GM12878 (cell line): Measurements from ENCODE around the gene CHAT. TPM values are rescaled to one million over a fixed set of nuclear protein-coding genes. Genes with fewer than 3 reads are reported as not detected.

Experiments
- ATAC-seq: fragments of 200-7000 bp; cut with Tn5 transposase; 3 replicates; pipeline ENCODE4 v1.9.1; 2020; ENCODE audit warnings: mild to moderate bottlenecking, moderate library complexity
- BruUV-seq: library from RNA; stranded (reverse); fragments of 400-500 nt; replicated peaks from 2 replicates; lab custom pipeline; 2021; lab: Mats Ljungman, UMichigan
- CTCF ChIA-PET: fragments of 300-600 bp; sonication (Branson Sonifier 250); formaldehyde crosslinking; extraction: SDS; loops from one replicate; lab custom pipeline; 2021; ENCODE audit warnings: inconsistent platforms; lab: Yijun Ruan, JAX
- POLR2A ChIA-PET: fragments of 350-600 bp; formaldehyde crosslinking; extraction: SDS; loops from one replicate; lab custom pipeline; 2021; ENCODE audit warnings: inconsistent platforms; lab: Charles Lee
- RAD21 ChIA-PET: fragments of 300-600 bp; sonication (Branson Sonifier 250); formaldehyde crosslinking; loops from one replicate; lab custom pipeline; 2023; ENCODE audit warnings: antibody characterized with exemption; ENCODE audit not compliant: unreplicated experiment; lab: Charles Lee
- SMC1A ChIA-PET: fragments of 300-600 bp; sonication (Branson Sonifier 250); formaldehyde crosslinking; loops from one replicate; lab custom pipeline; 2023; ENCODE audit not compliant: unreplicated experiment, uncharacterized antibody; lab: Charles Lee
- DNase-seq: peaks from one replicate; pipeline ENCODE4 v3.0.0-alpha.2; 2011; ENCODE audit warnings: low read depth, low spot score
- FAIRE-seq: peaks from 3 replicates; lab custom pipeline; 2011; peaks lifted over from hg19 to GRCh38; lab: Jason Lieb, UNC
- H2AFZ ChIP-seq: 2 replicates; pipeline ENCODE4 v1.6.0; 2011; ENCODE audit warnings: low read depth, low read length, control low read depth; ENCODE audit not compliant: control insufficient read depth
- H3K27ac ChIP-seq: 2 replicates; pipeline ENCODE4 v1.5.1; 2011; ENCODE audit warnings: control low read depth; ENCODE audit not compliant: control insufficient read depth, insufficient read depth
- H3K27me3 ChIP-seq, 2 experiments: replicated peaks in 1 of 2; 2 replicates each; pipeline versions ENCODE4 v1.6.0 to v1.6.1; 2011; ENCODE audit warnings: low read length in 1 of 2; ENCODE audit not compliant: control insufficient read depth in 2 of 2, insufficient read depth in 2 of 2
- H3K36me3 ChIP-seq, 2 experiments: 2 replicates each; pipeline ENCODE4 v1.5.1; 2011; ENCODE audit warnings: low read length in 1 of 2; ENCODE audit not compliant: control insufficient read depth in 2 of 2, insufficient read depth in 2 of 2
- H3K4me1 ChIP-seq: 2 replicates; pipeline ENCODE4 v1.6.1; 2011; ENCODE audit warnings: mild to moderate bottlenecking, low read length, moderate library complexity, mixed read lengths; ENCODE audit not compliant: control insufficient read depth, insufficient read depth
- H3K4me2 ChIP-seq: 2 replicates; pipeline ENCODE4 v1.6.0; 2011; ENCODE audit warnings: control low read depth; ENCODE audit not compliant: control insufficient read depth, insufficient read depth
- H3K4me3 ChIP-seq: fragments of 200-600 bp; sonication (generic); 2 replicates; pipeline ENCODE4 v1.5.1; 2016
- H3K79me2 ChIP-seq: 2 replicates; pipeline ENCODE4 v1.6.0; 2011; ENCODE audit warnings: low read length; ENCODE audit not compliant: control insufficient read depth, insufficient read depth
- H3K9ac ChIP-seq: 2 replicates; pipeline ENCODE4 v1.8.0; 2011; ENCODE audit warnings: low read length, control low read depth, mixed read lengths; ENCODE audit not compliant: control insufficient read depth, insufficient read depth
- H3K9me3 ChIP-seq: replicated peaks from 3 replicates; pipeline ENCODE4 v1.5.1; 2011; ENCODE audit warnings: mild to moderate bottlenecking, low read length; ENCODE audit not compliant: control insufficient read depth, insufficient read depth
- H4K20me1 ChIP-seq: 2 replicates; pipeline ENCODE4 v1.6.0; 2011; ENCODE audit not compliant: control insufficient read depth, insufficient read depth
- BCL11A ChIP-seq: IDR thresholded peaks from 2 replicates; pipeline ENCODE4 v1.6.1; 2011; ENCODE audit warnings: low read depth, low read length
- CHD1 ChIP-seq: IDR thresholded peaks from 2 replicates; pipeline ENCODE4 v1.6.1; 2012; ENCODE audit warnings: low read depth, low read length, improper control_type of control experiment
- CTCF ChIP-seq, 3 experiments: IDR thresholded peaks in 2 of 3; conservative IDR thresholded peaks in 1 of 3; 2 replicates each; pipeline ENCODE4 v1.5.1; 2011; ENCODE audit warnings: low read depth in 3 of 3, low read length in 3 of 3, mild to moderate bottlenecking in 3 of 3, control low read depth in 2 of 3, moderate library complexity in 2 of 3, inconsistent platforms in 1 of 3, mixed read lengths in 1 of 3; ENCODE audit not compliant: control insufficient read depth in 2 of 3, insufficient read depth in 1 of 3; ENCODE audit errors: extremely low read depth in 1 of 3
- FOXM1 ChIP-seq: IDR thresholded peaks from 2 replicates; pipeline ENCODE4 v1.6.1; 2012; ENCODE audit warnings: low read depth, mild to moderate bottlenecking, inconsistent platforms, low read length, moderate library complexity
- KAT2A ChIP-seq: conservative IDR thresholded peaks from 2 replicates; pipeline ENCODE4 v1.6.1; 2011; ENCODE audit warnings: low read depth, low read length; ENCODE audit not compliant: control insufficient read depth
- KDM1A ChIP-seq: fragments of 200-600 bp; sonication (generic); IDR thresholded peaks from 2 replicates; pipeline ENCODE4 v1.6.1; 2016; ENCODE audit warnings: borderline replicate concordance
- MAX ChIP-seq: IDR thresholded peaks from 2 replicates; pipeline ENCODE4 v1.6.1; 2012; ENCODE audit warnings: low read depth, low read length, improper control_type of control experiment
- MXI1 ChIP-seq: fragments of 150-350 bp; IDR thresholded peaks from 2 replicates; pipeline ENCODE4 v1.6.1; 2011; ENCODE audit warnings: low read depth, mild to moderate bottlenecking, inconsistent platforms, low read length, improper control_type of control experiment
- PRDM15 ChIP-seq: fragments of 450-650 bp; formaldehyde crosslinking; IDR thresholded peaks from 2 replicates; pipeline ENCODE4 v1.4.0; 2020; ENCODE audit warnings: mild to moderate bottlenecking, moderate library complexity
- SMAD1 ChIP-seq: fragments of 450-650 bp; IDR thresholded peaks from 2 replicates; pipeline ENCODE4 v1.6.1; 2018; ENCODE audit warnings: mild to moderate bottlenecking, low read depth; ENCODE audit not compliant: partially characterized antibody
- STAT1 ChIP-seq: fragments of 450-650 bp; conservative IDR thresholded peaks from 2 replicates; pipeline ENCODE4 v1.6.1; 2014; ENCODE audit warnings: antibody characterized with exemption, mild to moderate bottlenecking
- ZNF207 ChIP-seq: fragments of 450-650 bp; IDR thresholded peaks from 2 replicates; pipeline ENCODE4 v1.6.1; 2014; ENCODE audit warnings: antibody characterized with exemption, mild to moderate bottlenecking, borderline replicate concordance
- ZNF592 ChIP-seq: fragments of 450-650 bp; IDR thresholded peaks from 2 replicates; pipeline ENCODE4 v1.6.1; 2017; ENCODE audit warnings: mild to moderate bottlenecking, moderate library complexity
- WGBS: methylation state at CpG from one replicate; pipeline ENCODE4 v1.1.6; 2016; ENCODE audit warnings: low lambda C conversion rate; ENCODE audit not compliant: insufficient replicate concordance, insufficient coverage; ENCODE audit errors: missing lambda C conversion rate; 5-methylcytosine and 5-hydroxymethylcytosine counted together
- in situ Hi-C: fragments of 300-500 bp; cut with MboI; formaldehyde crosslinking; loops from 9 replicates; pipeline ENCODE4 v1.14.3; 2018; ENCODE audit warnings: mixed read lengths
- intact Hi-C: fragments of 100-400 bp; cut with micrococcal nuclease; formaldehyde crosslinking; loops from one replicate; pipeline ENCODE4 v1.14.2; 2022; ENCODE audit not compliant: unreplicated experiment
- polyA plus RNA-seq, 11 experiments: library from polyadenylated mRNA; depleted of rRNA in 4 of 11; unstranded in 6 of 11; stranded (reverse) in 5 of 11; fragments of >200 nt; fragmentation: Nextera tagmentation in 4 of 11; fragmentation: Illumina TruSeq in 1 of 11; extraction: Ambion mirVana in 4 of 11; extraction: Trizol in 1 of 11; gene quantifications; 1 replicate in 1 of 11; 2 replicates in 10 of 11; pipeline versions ENCODE4 v1.2.1 to v1.2.3, GENCODE V29; 2011 to 2016; ENCODE audit warnings: inconsistent platforms in 2 of 11, missing spikeins in 2 of 11, low read depth in 1 of 11
- total RNA-seq, 4 experiments: library from RNA; depleted of rRNA in 3 of 4; stranded (reverse); fragments of >200 nt in 3 of 4; fragmentation: Illumina TruSeq in 1 of 4; extraction: Trizol in 1 of 4; gene quantifications; 2 replicates each; pipeline versions ENCODE4 v1.2.1 to v1.2.3, GENCODE V29; 2013 to 2021

CHAT gene
- total and polyA plus RNA-seq, 10 of the 15 experiments (the other 5 are each of a cell fraction or from before 2014, with no cell fraction given), result not detected

GRCh38 chr10:49643241-49644034 is 29.6 kb downstream of the CHAT start:
- H3K27me3 ChIP-seq, result no peaks in the 10 kb centered on the region; a peak in 1 of 4 replicates
- WGBS, result 2% methylated on average over 5 of the region's 5 CpGs
- H3K27ac ChIP-seq, result no peak overlapping the region
- DNase-seq (no peak), FAIRE-seq (no peak), ATAC-seq (no peak)
- H3K4me2 ChIP-seq, result no peak overlapping the region
- H4K20me1 ChIP-seq, result no peaks in the 10 kb centered on the region
- BruUV-seq, result no TSS peak
- no peak overlapping the region for H3K4me3 ChIP-seq
- H2AFZ ChIP-seq, result no peak overlapping the region
- no peaks in the 10 kb centered on the region for H3K9me3 ChIP-seq
- H3K36me3 ChIP-seq, result no peaks in the 10 kb centered on the region
- SMC1A ChIA-PET, result no interaction called here
- in situ Hi-C loops (no loop called here), intact Hi-C loops (no loop called here)
- POLR2A ChIA-PET, result no interaction called here
- H3K9ac ChIP-seq, result no peak overlapping the region
- H3K4me1 ChIP-seq, result no peaks in the 10 kb centered on the region
- RAD21 ChIA-PET, result no interaction called here
- no peaks in the 10 kb centered on the region for H3K79me2 ChIP-seq
- CTCF ChIA-PET, result no interaction called here
- TF ChIP-seq CHD1 (no peak), KAT2A (no peak), FOXM1 (no peak), BCL11A (no peak), SMAD1 (no peak), PRDM15 (CRISPR knock-in tag) (no peak), MXI1 (no peak), MAX (no peak), STAT1 (no peak), CTCF (IDR thresholded peaks at IDR 0.05 in 2 of 3, conservative IDR thresholded peaks at IDR 0.05 in 1 of 3; ENCODE audit: control insufficient read depth in 2 of 3, extremely low read depth in 1 of 3, insufficient read depth in 1 of 3, low read depth in 3 of 3, low read length in 3 of 3) (no peak), KDM1A (no peak), ZNF592 (no peak), ZNF207 (no peak)
